ENCODE measurements around the gene CRTC1. TPM values are rescaled to one million over a fixed set of nuclear protein-coding genes. Genes with fewer than 3 reads are reported as not detected.

Gene CRTC1
- total and polyA plus RNA-seq, 5 donors = 9.2 to 15.1 (median 12.9) TPM

DNA sequence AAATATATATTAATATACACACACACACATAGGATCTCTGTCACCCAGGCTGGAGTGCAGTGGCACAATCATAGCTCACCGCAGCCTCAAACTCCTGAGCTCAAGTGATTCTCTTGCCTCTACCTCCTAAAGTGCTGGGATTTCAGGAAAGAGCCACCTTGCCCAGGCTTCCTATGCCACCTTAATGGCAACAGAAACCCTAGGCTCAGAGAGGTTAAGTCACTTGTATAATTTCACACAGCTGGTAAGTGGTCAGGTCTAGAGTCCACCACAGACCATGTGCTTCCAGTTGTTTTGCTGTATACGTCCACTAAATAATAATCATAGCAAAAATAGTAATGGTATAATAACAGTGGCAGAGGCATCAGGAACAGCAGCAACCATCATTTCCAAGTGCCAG is 147.0 kb downstream of the CRTC1 start:
- DNase-seq = no peak
- intact Hi-C loops (cut with DNase I) = no loop called here

DNA sequence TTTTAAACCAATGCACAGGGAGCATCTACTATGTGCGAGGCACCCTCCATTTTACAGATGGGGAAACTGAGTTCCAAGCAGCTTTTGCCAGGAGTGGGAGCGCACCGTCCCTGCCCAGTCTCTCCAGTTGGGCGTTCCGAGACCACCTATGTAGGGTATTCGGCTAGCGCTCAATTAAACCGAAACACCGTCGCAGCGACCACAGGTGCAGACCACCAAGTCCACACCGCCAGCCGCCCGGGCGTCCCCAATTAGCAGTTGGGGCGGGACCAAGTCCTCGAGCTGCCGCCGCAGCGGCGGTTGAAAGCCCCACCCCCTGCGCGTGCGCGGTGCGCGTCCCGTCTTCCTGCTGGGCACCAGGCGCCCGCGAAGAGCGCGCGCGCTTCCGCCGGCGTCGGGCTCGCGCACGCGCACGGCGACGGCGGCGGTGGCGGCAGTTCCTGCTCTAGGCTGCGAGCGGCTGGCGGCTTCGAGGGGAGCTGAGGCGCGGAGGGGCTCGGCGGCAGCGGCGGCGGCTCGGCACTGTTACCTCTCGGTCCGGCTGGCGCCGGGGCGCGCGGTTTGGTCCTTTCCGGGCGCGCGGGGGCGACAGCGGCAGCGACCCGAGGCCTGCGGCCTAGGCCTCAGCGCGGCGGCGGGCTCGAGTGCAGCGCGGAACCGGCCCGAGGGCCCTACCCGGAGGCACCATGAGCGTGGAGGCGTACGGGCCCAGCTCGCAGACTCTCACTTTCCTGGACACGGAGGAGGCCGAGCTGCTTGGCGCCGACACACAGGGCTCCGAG is 148.2 kb downstream of the CRTC1 start, which contains the start of gene UPF1:
Gene UPF1 (plus strand): TSS at position 436 of the 782 bp plus-strand sequence. CDS start 251 bp downstream, at position 687.
- H3K9me3 ChIP-seq (ENCODE audit: control insufficient read depth, low read length) = no peaks in the 10 kb centered on the region
- intact Hi-C loops (cut with DNase I) = no loop called here
- WGBS = under 1% methylated on average over 96 of the region's 96 CpGs
- peak within 1 kb of the TSS; percentile 71 for H3K4me3 ChIP-seq (ENCODE audit: low read length)
- H3K27me3 ChIP-seq (ENCODE audit: control insufficient read depth, insufficient read depth) = no peaks in the 10 kb centered on the region
- peak; percentile 92 for ATAC-seq
- H3K4me1 ChIP-seq (ENCODE audit: control insufficient read depth, insufficient read depth, low read length) = peaks cover 9% of the 10 kb centered on the region
- H3K27ac ChIP-seq (ENCODE audit: low read length) = peak within 1 kb of the TSS; percentile 83
- DNase-seq = peak; percentile 96 to 99 (median 98)

More for the DNA sequence above, 147.0 kb downstream of the CRTC1 start:
- peaks cover 9% of the 10 kb centered on the region for H3K4me1 ChIP-seq (ENCODE audit: control insufficient read depth, insufficient read depth, low read length)
- no peak overlapping the region for H3K27ac ChIP-seq (ENCODE audit: low read length)
- no peaks in the 10 kb centered on the region for H3K9me3 ChIP-seq (ENCODE audit: control insufficient read depth, low read length)
- ATAC-seq = no peak
- H3K4me3 ChIP-seq (ENCODE audit: low read length) = no peak overlapping the region
- WGBS = 81% methylated on average over 2 of the region's 2 CpGs
- H3K27me3 ChIP-seq (ENCODE audit: control insufficient read depth, insufficient read depth) = no peaks in the 10 kb centered on the region

Other genes with a start within 250 kb of the CRTC1 start
- gene ISYNA1, start 245.5 kb upstream of the CRTC1 start, total RNA-seq = 10 to 100 TPM; 36.9 to 55.4 (median 45.3) TPM
- gene ISYNA1, start 245.5 kb upstream of the CRTC1 start, polyA plus RNA-seq = 50.7 TPM
- gene ELL, start 161.6 kb upstream of the CRTC1 start, total RNA-seq = 10 to 100 TPM; 12.6 to 19.0 (median 14.0) TPM
- gene ELL, start 161.6 kb upstream of the CRTC1 start, polyA plus RNA-seq = 9.3 TPM
- gene FKBP8, start 140.1 kb upstream of the CRTC1 start, total RNA-seq = 100 to 1,000 TPM; 204 to 236 (median 213) TPM
- 285 TPM for gene FKBP8, start 140.1 kb upstream of the CRTC1 start, polyA plus RNA-seq
- gene KXD1, start 125.8 kb upstream of the CRTC1 start, total RNA-seq = 10 to 100 TPM; 47.8 to 55.4 (median 52.2) TPM
- 49.0 TPM for gene KXD1, start 125.8 kb upstream of the CRTC1 start, polyA plus RNA-seq
- gene UBA52, start 111.8 kb upstream of the CRTC1 start, total RNA-seq = 100 to 1,000 TPM; 712 to 793 (median 725) TPM
- 622 TPM for gene UBA52, start 111.8 kb upstream of the CRTC1 start, polyA plus RNA-seq
- 10 to 100 TPM; 71.0 to 90.7 (median 77.1) TPM for gene REX1BD, start 94.9 kb upstream of the CRTC1 start, total RNA-seq
- 99.9 TPM for gene REX1BD, start 94.9 kb upstream of the CRTC1 start, polyA plus RNA-seq
- gene CRLF1, start 76.9 kb upstream of the CRTC1 start, total RNA-seq = 10 to 100 TPM in 3 of 4 donors, 1 to 10 TPM in 1; 7.2 to 64.0 (median 38.8) TPM
- 79.6 TPM for gene CRLF1, start 76.9 kb upstream of the CRTC1 start, polyA plus RNA-seq
- gene TMEM59L, start 70.8 kb upstream of the CRTC1 start, total RNA-seq = 1 to 10 TPM; 2.2 to 5.9 (median 4.0) TPM
- gene TMEM59L, start 70.8 kb upstream of the CRTC1 start, polyA plus RNA-seq = 4.8 TPM
- gene KLHL26, start 46.7 kb upstream of the CRTC1 start, total RNA-seq = 10 to 100 TPM in 1 of 4 donors, 1 to 10 TPM in 3; 8.9 to 14.4 (median 9.3) TPM
- 5.1 TPM for gene KLHL26, start 46.7 kb upstream of the CRTC1 start, polyA plus RNA-seq
- 10 to 100 TPM in 1 of 4 donors, 1 to 10 TPM in 3; 1.5 to 13.7 (median 4.7) TPM for gene COMP, start 107.6 kb downstream of the CRTC1 start, total RNA-seq
- 2.2 TPM for gene COMP, start 107.6 kb downstream of the CRTC1 start, polyA plus RNA-seq
- 10 to 100 TPM; 35.2 to 40.0 (median 36.8) TPM for gene UPF1, start 148.3 kb downstream of the CRTC1 start, total RNA-seq
- 31.4 TPM for gene UPF1, start 148.3 kb downstream of the CRTC1 start, polyA plus RNA-seq
- gene CERS1, start 212.5 kb downstream of the CRTC1 start, total RNA-seq = 1 to 10 TPM; 1.1 to 1.9 (median 1.6) TPM
- gene CERS1, start 212.5 kb downstream of the CRTC1 start, polyA plus RNA-seq = 1.1 TPM
- 100 to 1,000 TPM; 108 to 157 (median 146) TPM for gene COPE, start 235.7 kb downstream of the CRTC1 start, total RNA-seq
- 180 TPM for gene COPE, start 235.7 kb downstream of the CRTC1 start, polyA plus RNA-seq
- gene DDX49, start 236.0 kb downstream of the CRTC1 start, total RNA-seq = 10 to 100 TPM; 21.2 to 30.5 (median 27.2) TPM
- gene DDX49, start 236.0 kb downstream of the CRTC1 start, polyA plus RNA-seq = 30.7 TPM

Data from right cardiac atrium (tissue), 5 donors.